GM12878 (cell line): Measurements from ENCODE around the gene BCAS3. TPM values are rescaled to one million over a fixed set of nuclear protein-coding genes. Genes with fewer than 3 reads are reported as not detected.

Experiments used
- E2F4 ChIP-seq: IDR thresholded peaks from 2 replicates; pipeline ENCODE4 v1.6.1; 2012; ENCODE audit warnings: low read depth, low read length, improper control_type of control experiment
- JUND ChIP-seq: IDR thresholded peaks from 2 replicates; pipeline ENCODE4 v1.6.1; 2012; ENCODE audit warnings: low read depth, mild to moderate bottlenecking, low read length, improper control_type of control experiment, moderate library complexity
- POLR2A ChIP-seq: IDR thresholded peaks from 2 replicates; pipeline ENCODE4 v1.6.1; 2011; ENCODE audit warnings: low read depth, mild to moderate bottlenecking, low read length
- RB1 ChIP-seq: fragments of 450-650 bp; formaldehyde crosslinking; IDR thresholded peaks from 2 replicates; pipeline ENCODE4 v1.6.1; 2017; ENCODE audit warnings: mild to moderate bottlenecking, borderline replicate concordance
- SRF ChIP-seq, 2 experiments: IDR thresholded peaks; 2 replicates each; pipeline ENCODE4 v1.6.1; 2011; ENCODE audit warnings: low read depth in 2 of 2, low read length in 2 of 2, mild to moderate bottlenecking in 1 of 2, moderate library complexity in 1 of 2
- ZNF274 ChIP-seq: IDR thresholded peaks from one replicate; pipeline ENCODE4 v1.8.0; 2011; ENCODE audit not compliant: insufficient read length, insufficient read depth
- ZNF384 ChIP-seq: IDR thresholded peaks from 2 replicates; pipeline ENCODE4 v1.6.1; 2012; ENCODE audit warnings: low read depth, mild to moderate bottlenecking, low read length, improper control_type of control experiment, borderline replicate concordance
- polyA plus RNA-seq, 11 experiments: library from polyadenylated mRNA; depleted of rRNA in 4 of 11; unstranded in 6 of 11; stranded (reverse) in 5 of 11; fragments of >200 nt; fragmentation: Nextera tagmentation in 4 of 11; fragmentation: Illumina TruSeq in 1 of 11; extraction: Ambion mirVana in 4 of 11; extraction: Trizol in 1 of 11; gene quantifications; 1 replicate in 1 of 11; 2 replicates in 10 of 11; pipeline versions ENCODE4 v1.2.1 to v1.2.3, GENCODE V29; 2011 to 2016; ENCODE audit warnings: inconsistent platforms in 2 of 11, missing spikeins in 2 of 11, low read depth in 1 of 11
- total RNA-seq, 4 experiments: library from RNA; depleted of rRNA in 3 of 4; stranded (reverse); fragments of >200 nt in 3 of 4; fragmentation: Illumina TruSeq in 1 of 4; extraction: Trizol in 1 of 4; gene quantifications; 2 replicates each; pipeline versions ENCODE4 v1.2.1 to v1.2.3, GENCODE V29; 2013 to 2021
- TF ChIP-seq, protein P1 (sequence below), 3 experiments: IDR thresholded peaks in 2 of 3; conservative IDR thresholded peaks in 1 of 3; 2 replicates each; pipeline ENCODE4 v1.5.1; 2011; ENCODE audit warnings: low read depth in 3 of 3, low read length in 3 of 3, mild to moderate bottlenecking in 3 of 3, control low read depth in 2 of 3, moderate library complexity in 2 of 3, inconsistent platforms in 1 of 3, mixed read lengths in 1 of 3; ENCODE audit not compliant: control insufficient read depth in 2 of 3, insufficient read depth in 1 of 3; ENCODE audit errors: extremely low read depth in 1 of 3
- TF ChIP-seq, protein P2 (sequence below): fragments of 450-650 bp; IDR thresholded peaks from 2 replicates; pipeline ENCODE4 v1.6.1; 2018; ENCODE audit warnings: borderline replicate concordance, mild to moderate bottlenecking; ENCODE audit not compliant: partially characterized antibody

Gene BCAS3
- total and polyA plus RNA-seq, 10 of the 15 experiments (the other 5 are each of a cell fraction or from before 2014, with no cell fraction given): 2.1 to 11.0 (median 6.6) TPM

DNA sequence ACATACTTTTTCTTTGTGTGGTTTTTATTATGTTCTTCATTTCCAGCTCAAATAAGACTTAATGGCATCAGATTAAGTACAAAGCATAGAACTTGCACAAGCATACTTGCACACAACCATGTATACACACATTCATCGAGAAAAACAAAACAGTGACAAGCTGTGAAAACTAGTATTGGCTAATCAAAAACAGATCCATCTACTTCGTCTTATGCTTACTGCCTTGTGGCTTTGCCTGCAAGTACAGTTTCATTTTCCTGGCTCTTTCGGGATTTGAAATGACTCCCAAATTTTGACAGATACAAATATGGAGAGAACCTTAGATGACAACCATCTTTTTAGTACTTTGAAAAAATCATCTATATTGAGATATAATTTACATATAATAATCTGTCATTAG lies 338.3 kb downstream of the BCAS3 start (continued):
- TF ChIP-seq, protein P1, sequence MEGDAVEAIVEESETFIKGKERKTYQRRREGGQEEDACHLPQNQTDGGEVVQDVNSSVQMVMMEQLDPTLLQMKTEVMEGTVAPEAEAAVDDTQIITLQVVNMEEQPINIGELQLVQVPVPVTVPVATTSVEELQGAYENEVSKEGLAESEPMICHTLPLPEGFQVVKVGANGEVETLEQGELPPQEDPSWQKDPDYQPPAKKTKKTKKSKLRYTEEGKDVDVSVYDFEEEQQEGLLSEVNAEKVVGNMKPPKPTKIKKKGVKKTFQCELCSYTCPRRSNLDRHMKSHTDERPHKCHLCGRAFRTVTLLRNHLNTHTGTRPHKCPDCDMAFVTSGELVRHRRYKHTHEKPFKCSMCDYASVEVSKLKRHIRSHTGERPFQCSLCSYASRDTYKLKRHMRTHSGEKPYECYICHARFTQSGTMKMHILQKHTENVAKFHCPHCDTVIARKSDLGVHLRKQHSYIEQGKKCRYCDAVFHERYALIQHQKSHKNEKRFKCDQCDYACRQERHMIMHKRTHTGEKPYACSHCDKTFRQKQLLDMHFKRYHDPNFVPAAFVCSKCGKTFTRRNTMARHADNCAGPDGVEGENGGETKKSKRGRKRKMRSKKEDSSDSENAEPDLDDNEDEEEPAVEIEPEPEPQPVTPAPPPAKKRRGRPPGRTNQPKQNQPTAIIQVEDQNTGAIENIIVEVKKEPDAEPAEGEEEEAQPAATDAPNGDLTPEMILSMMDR (IDR thresholded peaks at IDR 0.05 in 2 of 3, conservative IDR thresholded peaks at IDR 0.05 in 1 of 3; ENCODE audit: control insufficient read depth in 2 of 3, extremely low read depth in 1 of 3, insufficient read depth in 1 of 3, low read depth in 3 of 3, low read length in 3 of 3): no peak
- TF ChIP-seq ZNF384 (no peak), ZNF274 (no peak), JUND (no peak), RB1 (no peak), E2F4 (no peak), POLR2A (no peak), SRF (IDR thresholded peaks at IDR 0.05; ENCODE audit: low read depth in 2 of 2, low read length in 2 of 2) (no peak)
- TF ChIP-seq, protein P2, sequence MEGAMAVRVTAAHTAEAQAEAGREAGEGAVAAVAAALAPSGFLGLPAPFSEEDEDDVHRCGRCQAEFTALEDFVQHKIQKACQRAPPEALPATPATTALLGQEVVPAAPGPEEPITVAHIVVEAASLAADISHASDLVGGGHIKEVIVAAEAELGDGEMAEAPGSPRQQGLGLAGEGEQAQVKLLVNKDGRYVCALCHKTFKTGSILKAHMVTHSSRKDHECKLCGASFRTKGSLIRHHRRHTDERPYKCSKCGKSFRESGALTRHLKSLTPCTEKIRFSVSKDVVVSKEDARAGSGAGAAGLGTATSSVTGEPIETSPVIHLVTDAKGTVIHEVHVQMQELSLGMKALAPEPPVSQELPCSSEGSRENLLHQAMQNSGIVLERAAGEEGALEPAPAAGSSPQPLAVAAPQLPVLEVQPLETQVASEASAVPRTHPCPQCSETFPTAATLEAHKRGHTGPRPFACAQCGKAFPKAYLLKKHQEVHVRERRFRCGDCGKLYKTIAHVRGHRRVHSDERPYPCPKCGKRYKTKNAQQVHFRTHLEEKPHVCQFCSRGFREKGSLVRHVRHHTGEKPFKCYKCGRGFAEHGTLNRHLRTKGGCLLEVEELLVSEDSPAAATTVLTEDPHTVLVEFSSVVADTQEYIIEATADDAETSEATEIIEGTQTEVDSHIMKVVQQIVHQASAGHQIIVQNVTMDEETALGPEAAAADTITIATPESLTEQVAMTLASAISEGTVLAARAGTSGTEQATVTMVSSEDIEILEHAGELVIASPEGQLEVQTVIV: no peak
